Transverse colon (tissue), 4 donors: Measurements from ENCODE around the gene GGA1.

Experiments used
- POLR2A ChIP-seq: fragments of 450-650 bp; IDR thresholded peaks from one replicate; pipeline ENCODE4 v1.6.1; 2016; ENCODE audit warnings: antibody characterized with exemption, mild to moderate bottlenecking, moderate library complexity
- POLR2AphosphoS5 ChIP-seq, 3 donors: sonication (generic); formaldehyde crosslinking; IDR thresholded peaks; one replicate each; pipeline ENCODE4 v1.6.1; 2016; ENCODE audit warnings: antibody characterized with exemption in 3 of 3
- TF ChIP-seq, protein P1 (sequence below), 5 experiments: fragments of 200-600 bp in 3 of 5; fragments of 450-650 bp in 2 of 5; sonication (generic) in 3 of 5; IDR thresholded peaks; 1 replicate in 2 of 5; 2 replicates in 3 of 5; pipeline ENCODE4 v1.5.1; 2016 to 2017; ENCODE audit warnings: antibody characterized with exemption in 5 of 5, inconsistent platforms in 3 of 5, mild to moderate bottlenecking in 2 of 5, moderate library complexity in 1 of 5

DNA sequence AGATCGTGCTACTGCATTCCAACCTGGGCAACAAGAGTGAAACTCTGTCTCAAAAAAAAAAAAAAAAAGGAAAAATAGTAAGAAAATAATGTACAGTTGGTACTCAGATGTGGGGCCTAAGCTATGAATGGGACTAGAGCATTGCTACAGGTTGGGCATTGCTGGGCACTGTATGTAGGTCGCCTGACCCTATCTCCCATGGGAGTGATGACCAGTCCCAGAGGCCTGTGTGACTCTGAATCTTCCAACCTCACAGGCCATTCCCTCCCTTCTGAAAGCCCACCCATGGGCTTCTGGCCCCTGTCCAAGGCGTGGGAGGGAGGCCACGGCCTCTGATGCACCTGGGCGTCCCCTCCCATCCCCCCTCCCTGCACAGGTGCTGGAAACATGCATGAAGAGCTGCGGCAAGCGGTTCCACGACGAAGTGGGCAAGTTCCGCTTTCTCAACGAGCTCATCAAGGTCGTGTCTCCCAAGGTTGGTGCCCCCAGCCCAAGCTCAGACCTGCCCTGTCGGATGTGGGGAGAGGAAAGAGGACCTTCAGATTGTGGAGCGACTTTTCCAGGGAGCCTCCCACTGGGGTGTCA lies 9.5 kb downstream of the GGA1 start:
- TF ChIP-seq, protein P1, sequence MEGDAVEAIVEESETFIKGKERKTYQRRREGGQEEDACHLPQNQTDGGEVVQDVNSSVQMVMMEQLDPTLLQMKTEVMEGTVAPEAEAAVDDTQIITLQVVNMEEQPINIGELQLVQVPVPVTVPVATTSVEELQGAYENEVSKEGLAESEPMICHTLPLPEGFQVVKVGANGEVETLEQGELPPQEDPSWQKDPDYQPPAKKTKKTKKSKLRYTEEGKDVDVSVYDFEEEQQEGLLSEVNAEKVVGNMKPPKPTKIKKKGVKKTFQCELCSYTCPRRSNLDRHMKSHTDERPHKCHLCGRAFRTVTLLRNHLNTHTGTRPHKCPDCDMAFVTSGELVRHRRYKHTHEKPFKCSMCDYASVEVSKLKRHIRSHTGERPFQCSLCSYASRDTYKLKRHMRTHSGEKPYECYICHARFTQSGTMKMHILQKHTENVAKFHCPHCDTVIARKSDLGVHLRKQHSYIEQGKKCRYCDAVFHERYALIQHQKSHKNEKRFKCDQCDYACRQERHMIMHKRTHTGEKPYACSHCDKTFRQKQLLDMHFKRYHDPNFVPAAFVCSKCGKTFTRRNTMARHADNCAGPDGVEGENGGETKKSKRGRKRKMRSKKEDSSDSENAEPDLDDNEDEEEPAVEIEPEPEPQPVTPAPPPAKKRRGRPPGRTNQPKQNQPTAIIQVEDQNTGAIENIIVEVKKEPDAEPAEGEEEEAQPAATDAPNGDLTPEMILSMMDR (IDR thresholded peaks at IDR 0.05), result no peak
- TF ChIP-seq POLR2A (no peak), POLR2AphosphoS5 (IDR thresholded peaks at IDR 0.05) (no peak)
